Lower leg skin (tissue), 3 donors: ENCODE data around the gene RBM6.

Experiments
- POLR2A ChIP-seq, 2 donors: fragments of 450-650 bp; IDR thresholded peaks; one replicate each; pipeline ENCODE4 v1.6.1; 2016 to 2017; ENCODE audit warnings: antibody characterized with exemption in 2 of 2, mild to moderate bottlenecking in 1 of 2, moderate library complexity in 1 of 2
- TF ChIP-seq, protein P1 (sequence below), 3 donors: fragments of 450-650 bp; IDR thresholded peaks; one replicate each; pipeline ENCODE4 v1.5.1; 2016; ENCODE audit warnings: antibody characterized with exemption in 3 of 3, mild to moderate bottlenecking in 3 of 3, moderate library complexity in 2 of 3

DNA sequence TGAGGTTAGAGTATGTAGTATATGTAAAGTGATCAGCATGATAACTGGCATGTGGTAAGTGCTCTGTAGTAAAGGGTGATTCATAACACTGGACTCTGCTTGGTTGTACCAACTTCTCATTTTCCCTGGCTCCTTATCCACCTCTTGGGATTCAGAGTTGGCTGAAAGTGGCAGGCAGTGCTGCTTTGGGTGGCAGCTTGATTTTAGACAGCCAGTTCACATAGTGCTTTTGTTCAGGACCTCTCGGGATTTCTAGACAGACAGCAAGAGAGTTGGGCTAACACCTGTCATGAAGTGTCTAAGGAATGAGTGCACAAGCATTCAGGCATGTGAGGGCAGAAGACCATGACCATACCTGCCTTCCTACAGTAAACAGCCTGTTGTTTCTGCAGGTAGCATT, 69.0 kb downstream of the RBM6 start:
- TF ChIP-seq, protein P1, sequence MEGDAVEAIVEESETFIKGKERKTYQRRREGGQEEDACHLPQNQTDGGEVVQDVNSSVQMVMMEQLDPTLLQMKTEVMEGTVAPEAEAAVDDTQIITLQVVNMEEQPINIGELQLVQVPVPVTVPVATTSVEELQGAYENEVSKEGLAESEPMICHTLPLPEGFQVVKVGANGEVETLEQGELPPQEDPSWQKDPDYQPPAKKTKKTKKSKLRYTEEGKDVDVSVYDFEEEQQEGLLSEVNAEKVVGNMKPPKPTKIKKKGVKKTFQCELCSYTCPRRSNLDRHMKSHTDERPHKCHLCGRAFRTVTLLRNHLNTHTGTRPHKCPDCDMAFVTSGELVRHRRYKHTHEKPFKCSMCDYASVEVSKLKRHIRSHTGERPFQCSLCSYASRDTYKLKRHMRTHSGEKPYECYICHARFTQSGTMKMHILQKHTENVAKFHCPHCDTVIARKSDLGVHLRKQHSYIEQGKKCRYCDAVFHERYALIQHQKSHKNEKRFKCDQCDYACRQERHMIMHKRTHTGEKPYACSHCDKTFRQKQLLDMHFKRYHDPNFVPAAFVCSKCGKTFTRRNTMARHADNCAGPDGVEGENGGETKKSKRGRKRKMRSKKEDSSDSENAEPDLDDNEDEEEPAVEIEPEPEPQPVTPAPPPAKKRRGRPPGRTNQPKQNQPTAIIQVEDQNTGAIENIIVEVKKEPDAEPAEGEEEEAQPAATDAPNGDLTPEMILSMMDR (IDR thresholded peaks at IDR 0.05) = no peak
- TF ChIP-seq POLR2A (IDR thresholded peaks at IDR 0.05) = no peak
